AML-193 (cell line): ENCODE measurements around the gene TMPRSS7.

ENCODE experiments used
- DNase-seq, 2 experiments: peaks; one replicate each; lab custom pipeline; 2025; lab: John Stamatoyannopoulos, UW

The TMPRSS7 gene

GRCh38 chr3:112034436-112034835, at the start of gene TMPRSS7:
TSS of gene TMPRSS7 (plus strand) at chr3:112034736. CDS start at chr3:112034846, 110 bp downstream.
- no peak for DNase-seq

- no peak for DNase-seq
These were observed 47.7 kb upstream of the TMPRSS7 start for GRCh38 chr3:111986800-111987199.

GRCh38 chr3:111989061-111989678, 45.4 kb upstream of the TMPRSS7 start:
- DNase-seq, result peak; percentile 85 to 86

- DNase-seq, result no peak
These were observed 41.5 kb upstream of the TMPRSS7 start for GRCh38 chr3:111993038-111993437.

GRCh38 chr3:111998636-111999483, 35.7 kb upstream of the TMPRSS7 start, which contains the start of gene TAGLN3:
TSS of gene TAGLN3 (plus strand) at chr3:111998922. CDS start at chr3:111999423, 501 bp downstream.
- no peak for DNase-seq

GRCh38 chr3:111999484-112000324, 34.8 kb upstream of the TMPRSS7 start:
- DNase-seq, result no peak

GRCh38 chr3:112000367-112000771, 34.2 kb upstream of the TMPRSS7 start:
- DNase-seq, result no peak

- no peak for DNase-seq
These were observed 33.6 kb upstream of the TMPRSS7 start for GRCh38 chr3:112000966-112001365.

- DNase-seq, result no peak
These were observed 33.0 kb upstream of the TMPRSS7 start for GRCh38 chr3:112001526-112001925.

- peak in 1 of 2 experiments; percentile 44 for DNase-seq
These were observed 32.2 kb upstream of the TMPRSS7 start for GRCh38 chr3:112002096-112002971.

- DNase-seq, result no peak
These were observed 31.0 kb upstream of the TMPRSS7 start for GRCh38 chr3:112003321-112004080.

GRCh38 chr3:112004187-112004586, 30.3 kb upstream of the TMPRSS7 start:
- DNase-seq, result no peak

- DNase-seq, result no peak
These were observed 29.9 kb upstream of the TMPRSS7 start for GRCh38 chr3:112004669-112005068.

GRCh38 chr3:112005091-112005672, 29.4 kb upstream of the TMPRSS7 start:
- DNase-seq, result no peak

GRCh38 chr3:112007633-112008032, 26.9 kb upstream of the TMPRSS7 start:
- no peak for DNase-seq

GRCh38 chr3:112009670-112010069, 24.9 kb upstream of the TMPRSS7 start:
- DNase-seq, result no peak

- DNase-seq, result no peak
These were observed 23.9 kb upstream of the TMPRSS7 start for GRCh38 chr3:112010636-112011035.

GRCh38 chr3:112011376-112011940, 23.1 kb upstream of the TMPRSS7 start:
- DNase-seq, result no peak

GRCh38 chr3:112012205-112012992, 22.1 kb upstream of the TMPRSS7 start:
- no peak for DNase-seq
